ENCODE data around the gene FAM13A.

Gene FAM13A

GRCh38 chr4:88763075-88763474 lies 293.9 kb downstream of the FAM13A start:
- TF ChIP-seq USF1 (IDR thresholded peaks at IDR 0.05) (no peak), EP300 (IDR thresholded peaks at IDR 0.05; ENCODE audit: borderline replicate concordance) (no peak), REST (IDR thresholded peaks at IDR 0.05; ENCODE audit: low read depth) (no peak), RAD21 (IDR thresholded peaks at IDR 0.05; ENCODE audit: low read depth) (no peak), CEBPB (IDR thresholded peaks at IDR 0.05) (no peak), EGR1 (IDR thresholded peaks at IDR 0.05) (no peak), CREB1 (IDR thresholded peaks at IDR 0.05; ENCODE audit: low read depth) (no peak), FOXM1 (IDR thresholded peaks at IDR 0.05; ENCODE audit: borderline replicate concordance, low read depth) (no peak), YY1 (IDR thresholded peaks at IDR 0.05; ENCODE audit: low read depth) (no peak), ZBTB7A (IDR thresholded peaks at IDR 0.05; ENCODE audit: low read depth) (no peak)

- TF ChIP-seq RAD21 (IDR thresholded peaks at IDR 0.05; ENCODE audit: low read depth) (no peak), TEAD4 (IDR thresholded peaks at IDR 0.05) (no peak), TAF1 (IDR thresholded peaks at IDR 0.05; ENCODE audit: low read depth) (no peak), REST (IDR thresholded peaks at IDR 0.05; ENCODE audit: low read depth) (no peak), EGR1 (IDR thresholded peaks at IDR 0.05) (no peak), MAX (IDR thresholded peaks at IDR 0.05) (no peak), ZBTB7A (IDR thresholded peaks at IDR 0.05; ENCODE audit: low read depth) (no peak), FOXM1 (IDR thresholded peaks at IDR 0.05; ENCODE audit: borderline replicate concordance, low read depth) (no peak), YY1 (IDR thresholded peaks at IDR 0.05; ENCODE audit: low read depth) (no peak), CEBPB (IDR thresholded peaks at IDR 0.05) (no peak), TCF12 (IDR thresholded peaks at IDR 0.05; ENCODE audit: low read depth) (no peak)
These were observed 295.0 kb downstream of the FAM13A start for GRCh38 chr4:88761861-88762523.

- no peak for TF ChIP-seq FOXM1 (IDR thresholded peaks at IDR 0.05; ENCODE audit: borderline replicate concordance, low read depth)
- TF ChIP-seq TEAD4 (IDR thresholded peaks at IDR 0.05): no peak
- TF ChIP-seq TAF1 (IDR thresholded peaks at IDR 0.05; ENCODE audit: low read depth): no peak
- no peak for TF ChIP-seq CEBPB (IDR thresholded peaks at IDR 0.05)
- no peak for TF ChIP-seq CREB1 (IDR thresholded peaks at IDR 0.05; ENCODE audit: low read depth)
- TF ChIP-seq EP300 (IDR thresholded peaks at IDR 0.05; ENCODE audit: borderline replicate concordance): no peak
- no peak for TF ChIP-seq USF1 (IDR thresholded peaks at IDR 0.05)
- no peak for TF ChIP-seq TCF12 (IDR thresholded peaks at IDR 0.05; ENCODE audit: low read depth)
- no peak for TF ChIP-seq REST (IDR thresholded peaks at IDR 0.05; ENCODE audit: low read depth)
- TF ChIP-seq RAD21 (IDR thresholded peaks at IDR 0.05; ENCODE audit: low read depth): no peak
- no peak for TF ChIP-seq NFIC (IDR thresholded peaks at IDR 0.05)
- TF ChIP-seq ZBTB7A (IDR thresholded peaks at IDR 0.05; ENCODE audit: low read depth): no peak
- no peak for TF ChIP-seq YY1 (IDR thresholded peaks at IDR 0.05; ENCODE audit: low read depth)
- no peak for TF ChIP-seq EGR1 (IDR thresholded peaks at IDR 0.05)
- no peak for TF ChIP-seq MAX (IDR thresholded peaks at IDR 0.05)
These were observed 295.6 kb downstream of the FAM13A start for GRCh38 chr4:88761342-88761741.

- TF ChIP-seq CEBPB (IDR thresholded peaks at IDR 0.05): no peak
- TF ChIP-seq TCF12 (IDR thresholded peaks at IDR 0.05; ENCODE audit: low read depth): no peak
- no peak for TF ChIP-seq TEAD4 (IDR thresholded peaks at IDR 0.05)
These were observed 297.1 kb downstream of the FAM13A start for GRCh38 chr4:88759895-88760290.
